HG02642 (cell line): ENCODE results near the gene TCF7L2.

Experiments
- ATAC-seq: cut with Tn5 transposase; IDR thresholded peaks from one replicate; pipeline ENCODE4 v1.9.1; 2021; ENCODE audit warnings: mild to moderate bottlenecking; ENCODE audit not compliant: unreplicated experiment, poor library complexity

The TCF7L2 gene

DNA sequence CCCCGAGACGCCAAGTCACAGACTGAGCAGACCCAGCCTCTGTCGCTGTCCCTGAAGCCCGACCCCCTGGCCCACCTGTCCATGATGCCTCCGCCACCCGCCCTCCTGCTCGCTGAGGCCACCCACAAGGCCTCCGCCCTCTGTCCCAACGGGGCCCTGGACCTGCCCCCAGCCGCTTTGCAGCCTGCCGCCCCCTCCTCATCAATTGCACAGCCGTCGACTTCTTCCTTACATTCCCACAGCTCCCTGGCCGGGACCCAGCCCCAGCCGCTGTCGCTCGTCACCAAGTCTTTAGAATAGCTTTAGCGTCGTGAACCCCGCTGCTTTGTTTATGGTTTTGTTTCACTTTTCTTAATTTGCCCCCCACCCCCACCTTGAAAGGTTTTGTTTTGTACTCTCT, 215.6 kb downstream of the TCF7L2 start:
- no peak for ATAC-seq

- no peak for ATAC-seq
Measured at GRCh38 chr10:113167702-113168101, 217.7 kb downstream of the TCF7L2 start.

DNA sequence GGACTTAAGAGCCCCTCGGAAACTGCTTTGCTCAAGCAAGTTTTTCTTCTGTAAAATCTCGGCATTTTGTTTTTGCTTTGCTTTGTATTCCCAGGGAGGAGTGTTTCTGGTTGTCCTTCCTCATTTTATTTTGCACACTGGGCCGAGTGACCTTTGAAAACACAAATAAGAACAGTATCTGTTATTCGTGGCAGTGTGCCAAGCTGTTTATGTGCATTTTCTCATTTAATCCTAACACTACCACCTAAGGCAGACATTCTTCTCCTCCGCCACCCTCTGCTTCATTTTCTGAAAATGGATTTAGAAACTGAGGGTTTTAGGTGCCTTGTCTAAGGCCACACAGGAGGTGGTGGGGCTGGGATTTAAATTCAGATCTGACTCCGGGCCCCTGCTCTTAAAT, 218.5 kb downstream of the TCF7L2 start:
- ATAC-seq, result no peak

- ATAC-seq, result no peak
Measured at GRCh38 chr10:113169111-113169510, 219.1 kb downstream of the TCF7L2 start.

DNA sequence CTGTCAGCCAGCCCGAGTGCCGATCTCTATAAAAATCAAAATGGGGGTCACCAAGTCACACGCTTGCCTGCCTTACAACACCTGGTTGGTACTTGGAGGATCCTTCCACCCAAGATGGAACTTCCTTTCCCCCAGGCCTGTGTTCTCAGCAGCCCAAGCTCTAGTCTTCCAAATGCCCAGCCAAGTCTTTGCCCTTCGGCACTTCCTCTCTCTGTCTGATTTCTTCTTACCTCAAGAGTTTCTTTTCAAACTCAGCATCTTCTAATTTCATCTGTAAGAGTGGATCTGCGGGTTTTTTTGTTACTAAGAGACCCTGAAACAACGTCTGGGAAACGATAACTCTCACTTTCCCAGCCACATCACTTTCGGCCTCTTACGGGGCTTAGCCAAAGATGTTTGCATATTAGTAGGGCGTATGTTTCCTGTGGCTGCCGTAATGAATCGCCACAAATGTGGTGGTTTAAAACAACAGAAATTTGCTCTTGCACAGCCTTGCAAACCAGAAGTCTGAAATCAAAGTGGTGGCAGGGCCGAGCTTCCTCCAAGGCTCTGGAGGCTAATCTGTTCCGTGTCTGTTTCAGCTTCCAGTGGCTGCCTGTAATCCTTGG, 219.9 kb downstream of the TCF7L2 start:
- ATAC-seq, result peak; percentile 89

GRCh38 chr10:113171662-113172061, 221.6 kb downstream of the TCF7L2 start:
- ATAC-seq, result no peak

DNA sequence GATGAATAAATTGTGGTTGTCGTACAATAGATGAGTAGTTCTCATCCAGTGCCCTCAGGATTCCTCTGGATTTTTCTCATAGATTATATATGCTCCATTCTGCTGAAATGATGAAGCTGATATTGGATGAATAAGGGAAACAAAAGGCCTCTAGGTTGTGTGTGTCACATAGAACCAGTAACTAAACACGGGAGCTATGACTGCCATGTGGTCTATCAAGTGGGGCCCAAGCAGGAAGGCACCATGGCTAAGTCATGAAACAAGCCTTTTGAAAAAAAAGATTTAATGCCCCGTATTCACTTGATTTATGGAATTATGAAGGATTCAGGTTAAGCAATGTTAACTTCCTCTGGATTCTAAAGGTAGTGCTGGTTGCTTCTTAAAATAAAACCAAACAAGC, 225.1 kb downstream of the TCF7L2 start:
- ATAC-seq, result no peak

DNA sequence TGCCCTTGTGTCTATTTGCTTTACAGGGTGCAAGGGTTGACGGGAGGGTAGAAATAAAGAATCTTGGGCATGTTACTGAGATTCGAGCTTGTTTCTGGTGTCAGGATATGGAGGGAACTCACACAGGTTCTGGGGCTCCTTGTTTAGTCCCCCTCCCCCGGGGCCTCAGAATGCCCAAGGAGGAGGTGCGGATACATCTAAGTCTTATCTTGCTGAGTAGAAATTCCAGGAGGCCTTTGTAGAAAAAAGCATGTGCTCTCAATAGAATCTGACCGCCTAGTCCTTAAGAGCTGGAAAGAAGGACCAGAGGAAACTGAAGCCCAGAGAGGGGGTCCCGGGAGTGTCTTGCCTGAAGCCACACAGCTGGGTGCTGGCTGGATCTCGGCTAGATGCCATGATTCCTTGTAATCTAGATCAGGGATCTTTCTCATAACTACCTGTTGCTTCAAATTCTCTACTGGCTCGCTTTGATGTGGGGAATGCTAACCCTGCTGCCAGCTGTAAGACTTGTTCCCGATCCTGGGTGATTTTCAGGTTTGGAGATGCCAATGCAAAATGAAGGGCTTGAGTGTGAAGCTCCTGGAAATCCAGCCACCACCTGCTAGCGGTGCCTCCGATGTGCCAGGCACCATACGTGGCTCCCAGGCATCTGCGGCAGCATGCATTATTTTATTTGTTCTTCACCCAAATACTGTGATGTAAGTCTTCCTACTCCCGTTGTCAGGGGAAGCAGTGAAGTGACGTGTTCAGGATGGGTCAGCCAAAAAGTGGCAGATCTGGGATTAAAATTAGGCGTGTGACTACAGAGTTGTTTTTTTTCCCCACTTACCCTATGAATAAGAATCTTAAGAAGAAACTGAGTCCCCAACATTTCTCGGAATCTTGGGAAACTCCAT, 226.0 kb downstream of the TCF7L2 start:
- ATAC-seq, result no peak

DNA sequence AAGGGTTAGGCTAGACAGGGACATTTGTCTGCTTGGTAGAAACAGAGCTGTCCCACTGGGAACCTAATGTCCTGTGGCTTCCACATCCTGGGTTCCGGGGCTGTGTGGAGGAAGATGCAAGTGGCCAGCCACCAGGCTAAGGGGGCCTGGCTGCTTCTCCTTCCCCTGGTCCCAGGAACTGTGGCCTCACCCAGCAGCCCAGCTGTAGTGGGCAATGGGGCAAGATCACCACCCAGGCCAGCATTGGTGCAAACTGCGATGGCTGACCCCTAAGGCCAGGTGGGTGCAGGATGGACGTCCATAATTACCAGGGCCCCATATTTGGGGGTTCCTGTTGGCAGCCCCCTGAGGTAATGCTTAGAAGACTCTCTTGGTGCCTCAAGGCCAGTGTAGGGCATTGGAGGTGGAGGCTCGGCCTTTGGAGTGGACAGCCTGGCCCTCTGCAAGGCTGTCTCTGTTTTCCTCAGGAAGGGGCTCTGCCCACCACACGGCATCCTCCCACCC, 226.7 kb downstream of the TCF7L2 start:
- ATAC-seq, result no peak

- no peak for ATAC-seq
Measured at GRCh38 chr10:113177156-113177935, 227.3 kb downstream of the TCF7L2 start.

DNA sequence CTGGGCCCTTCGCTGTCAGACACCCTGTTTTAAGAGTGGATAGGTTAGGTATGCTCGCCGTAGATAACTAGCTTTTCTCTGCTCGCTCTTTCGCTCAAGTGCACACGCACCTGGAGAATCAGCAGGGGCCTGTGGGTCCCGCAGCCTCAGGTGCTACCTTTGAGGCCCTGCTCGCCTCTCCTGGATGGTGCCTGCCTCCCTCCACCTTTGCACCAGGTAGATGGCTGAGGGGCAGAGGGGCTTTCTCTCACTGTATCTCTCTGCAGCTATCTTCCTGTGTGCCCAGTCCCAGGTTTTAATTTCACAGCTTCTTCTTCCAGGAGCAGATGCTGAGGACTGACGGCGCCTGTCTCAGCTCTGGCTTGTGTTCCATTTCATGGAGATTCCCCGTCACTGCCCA, 227.9 kb downstream of the TCF7L2 start:
- ATAC-seq, result no peak

DNA sequence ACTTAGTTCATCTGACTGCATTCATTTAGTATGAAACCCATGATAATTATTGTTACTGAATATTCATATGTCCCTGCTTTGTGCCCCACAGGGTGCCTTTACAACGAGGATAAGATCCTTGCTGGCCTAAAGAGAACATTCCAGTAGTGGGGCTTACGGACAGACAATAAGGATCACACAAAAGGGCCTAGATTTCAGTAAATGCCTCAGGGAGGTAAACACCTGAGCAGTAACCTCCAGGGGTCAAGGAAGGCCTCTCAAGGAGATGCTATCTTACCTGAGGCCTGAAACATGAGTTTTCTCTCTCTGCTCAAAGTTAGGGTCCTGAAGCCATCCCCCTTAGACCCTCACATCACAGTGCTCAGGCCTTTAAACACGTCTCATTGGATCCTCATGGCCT, 228.7 kb downstream of the TCF7L2 start:
- no peak for ATAC-seq

GRCh38 chr10:113179265-113179664, 229.2 kb downstream of the TCF7L2 start:
- no peak for ATAC-seq

- no peak for ATAC-seq
Measured at GRCh38 chr10:113179966-113180365, 229.9 kb downstream of the TCF7L2 start.

GRCh38 chr10:113180401-113181154, 230.5 kb downstream of the TCF7L2 start:
- no peak for ATAC-seq

DNA sequence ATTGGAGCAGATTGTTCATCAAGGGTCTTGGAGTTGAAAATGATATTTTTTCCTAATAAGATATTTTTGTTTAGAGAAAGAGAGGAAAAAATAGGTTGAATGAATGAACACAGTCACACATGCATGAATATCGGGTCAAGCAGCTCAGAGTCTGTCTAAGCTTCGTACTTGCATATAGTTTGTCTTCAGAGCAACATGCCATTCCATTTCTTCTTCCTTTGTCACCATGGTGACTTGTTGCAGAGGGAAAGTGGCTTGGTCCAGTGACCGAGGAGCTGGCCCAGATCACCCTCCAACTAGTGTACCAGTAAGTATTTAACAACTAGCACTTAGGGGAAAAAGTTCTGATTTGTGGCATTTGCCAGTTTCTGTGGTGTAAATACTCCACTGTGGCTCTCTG, 232.1 kb downstream of the TCF7L2 start:
- ATAC-seq, result no peak

DNA sequence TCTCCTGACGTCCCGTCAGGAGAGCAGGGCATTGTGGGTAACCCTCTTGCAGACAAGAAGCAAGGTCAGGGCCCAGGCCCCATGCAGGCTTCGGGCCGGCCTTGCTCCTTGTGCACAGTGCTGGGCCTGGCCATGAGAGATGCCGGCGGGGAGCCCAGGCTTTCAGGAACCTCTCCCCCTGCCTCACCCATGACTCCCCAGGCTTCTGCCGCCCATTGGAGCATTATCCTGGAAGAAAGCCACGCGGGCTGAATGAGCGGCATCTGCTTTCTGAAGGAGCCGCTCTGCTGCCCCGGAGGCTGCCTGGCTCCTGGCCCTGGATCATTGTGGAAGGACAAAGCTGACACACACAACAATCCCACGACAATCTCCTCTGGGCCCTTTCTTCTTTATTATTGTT, 233.5 kb downstream of the TCF7L2 start:
- ATAC-seq, result no peak

- no peak for ATAC-seq
Measured at GRCh38 chr10:113187063-113187777, 237.2 kb downstream of the TCF7L2 start.

DNA sequence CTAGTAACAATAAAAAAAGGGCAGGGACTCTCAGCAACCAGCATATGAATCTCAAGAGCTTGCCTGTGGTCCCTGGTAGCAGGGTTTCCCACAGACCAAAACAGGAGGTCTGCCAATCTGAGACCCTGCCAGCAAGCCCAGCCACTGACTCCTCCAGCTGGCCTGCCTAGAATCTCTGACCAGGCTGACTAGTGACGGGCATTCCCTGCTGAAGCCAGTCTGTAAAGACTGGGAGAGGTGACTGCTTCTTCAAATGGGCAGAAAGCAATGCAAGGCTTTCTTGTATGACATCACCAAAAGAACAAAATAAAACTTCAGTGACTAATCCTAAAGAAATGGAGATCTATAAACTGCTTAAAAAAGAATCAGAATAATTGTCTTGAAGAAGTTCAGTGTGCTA, 249.4 kb downstream of the TCF7L2 start:
- no peak for ATAC-seq

DNA sequence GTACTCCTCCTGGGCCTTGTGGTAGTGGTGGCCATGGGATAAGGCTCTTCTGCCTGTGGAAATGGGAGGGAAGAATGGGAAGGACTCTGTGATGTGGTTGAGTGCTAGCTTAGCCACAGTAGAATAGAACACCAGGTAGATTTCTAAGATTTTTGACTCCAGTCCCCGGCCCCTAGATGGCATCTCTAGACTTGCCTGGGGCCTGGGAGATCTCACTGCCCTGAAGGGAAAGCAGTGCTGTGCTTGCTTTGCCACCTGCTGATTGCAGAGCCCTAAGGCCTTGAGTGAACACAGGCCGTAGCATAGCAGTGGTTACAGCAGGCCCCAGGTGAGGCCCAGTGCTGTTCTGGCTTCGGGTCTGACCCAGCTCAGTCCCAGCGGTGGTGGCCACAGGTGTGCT, 252.0 kb downstream of the TCF7L2 start:
- no peak for ATAC-seq
